ENCODE measurements around the gene RO60. TPM values are rescaled to one million over a fixed set of nuclear protein-coding genes. Genes with fewer than 3 reads are reported as not detected.
"Not testable (repeated sequence)": the region's sequence is repeated elsewhere in the genome, so short reads cannot be mapped to it uniquely, and the experiment has no call there.

RO60 gene
- total RNA-seq, 1 donor = 105 TPM

- Histone ChIP-seq H3K4me3 (ENCODE audit: low read length) (no peak overlapping the region), H3K4me1 (ENCODE audit: insufficient read depth, low read length) (no peaks in the 10 kb centered on the region), H3K9me3 (ENCODE audit: low read depth, low read length) (no peaks in the 10 kb centered on the region), H3K27me3 (ENCODE audit: insufficient read depth, low read length) (no peaks in the 10 kb centered on the region)
Measured at GRCh38 chr1:193042766-193043691, 16.4 kb upstream of the RO60 start.

GRCh38 chr1:193048913-193049312 is 10.5 kb upstream of the RO60 start:
- H3K9me3 ChIP-seq (ENCODE audit: low read depth, low read length); H3K27me3 ChIP-seq (ENCODE audit: insufficient read depth, low read length); H3K4me3 ChIP-seq (ENCODE audit: low read length); H3K4me1 ChIP-seq (ENCODE audit: insufficient read depth, low read length): not testable (repeated sequence)

GRCh38 chr1:193054169-193054675 is 5.2 kb upstream of the RO60 start:
- no peak overlapping the region for H3K4me3 ChIP-seq (ENCODE audit: low read length)
- peaks cover 11% of the 10 kb centered on the region for H3K4me1 ChIP-seq (ENCODE audit: insufficient read depth, low read length)
- no peaks in the 10 kb centered on the region for H3K9me3 ChIP-seq (ENCODE audit: low read depth, low read length)
- H3K27me3 ChIP-seq (ENCODE audit: insufficient read depth, low read length) = no peaks in the 10 kb centered on the region

- peaks cover 23% of the 10 kb centered on the region for H3K4me1 ChIP-seq (ENCODE audit: insufficient read depth, low read length)
- H3K4me3 ChIP-seq (ENCODE audit: low read length) = peak overlapping the region; percentile 91
- H3K9me3 ChIP-seq (ENCODE audit: low read depth, low read length) = no peaks in the 10 kb centered on the region
- H3K27me3 ChIP-seq (ENCODE audit: insufficient read depth, low read length) = no peaks in the 10 kb centered on the region
Measured at GRCh38 chr1:193058529-193059281, 707 bp upstream of the RO60 start.

- Histone ChIP-seq H3K4me1 (ENCODE audit: insufficient read depth, low read length) (peaks cover 23% of the 10 kb centered on the region), H3K4me3 (ENCODE audit: low read length) (peak overlapping the region; percentile 91), H3K9me3 (ENCODE audit: low read depth, low read length) (no peaks in the 10 kb centered on the region), H3K27me3 (ENCODE audit: insufficient read depth, low read length) (no peaks in the 10 kb centered on the region)
Measured at GRCh38 chr1:193060115-193060403, 647 bp downstream of the RO60 start.

GRCh38 chr1:193060406-193060805 is 994 bp downstream of the RO60 start:
- Histone ChIP-seq H3K4me3 (ENCODE audit: low read length) (peak overlapping the region; percentile 91), H3K4me1 (ENCODE audit: insufficient read depth, low read length) (peaks cover 23% of the 10 kb centered on the region), H3K27me3 (ENCODE audit: insufficient read depth, low read length) (no peaks in the 10 kb centered on the region), H3K9me3 (ENCODE audit: low read depth, low read length) (no peaks in the 10 kb centered on the region)

- H3K4me3 ChIP-seq (ENCODE audit: low read length) = no peak overlapping the region
- H3K9me3 ChIP-seq (ENCODE audit: low read depth, low read length) = no peaks in the 10 kb centered on the region
- H3K27me3 ChIP-seq (ENCODE audit: insufficient read depth, low read length) = no peaks in the 10 kb centered on the region
- H3K4me1 ChIP-seq (ENCODE audit: insufficient read depth, low read length) = peaks cover 23% of the 10 kb centered on the region
Measured at GRCh38 chr1:193060938-193061337, 1.5 kb downstream of the RO60 start.

- no peak overlapping the region for H3K4me3 ChIP-seq (ENCODE audit: low read length)
- peaks cover 21% of the 10 kb centered on the region for H3K4me1 ChIP-seq (ENCODE audit: insufficient read depth, low read length)
- H3K9me3 ChIP-seq (ENCODE audit: low read depth, low read length) = no peaks in the 10 kb centered on the region
- no peaks in the 10 kb centered on the region for H3K27me3 ChIP-seq (ENCODE audit: insufficient read depth, low read length)
Measured at GRCh38 chr1:193062698-193063463, 3.5 kb downstream of the RO60 start.

- Histone ChIP-seq H3K4me1 (ENCODE audit: insufficient read depth, low read length) (peaks cover 13% of the 10 kb centered on the region), H3K9me3 (ENCODE audit: low read depth, low read length) (no peaks in the 10 kb centered on the region), H3K4me3 (ENCODE audit: low read length) (no peak overlapping the region), H3K27me3 (ENCODE audit: insufficient read depth, low read length) (no peaks in the 10 kb centered on the region)
Measured at GRCh38 chr1:193065954-193066353, 6.5 kb downstream of the RO60 start.

GRCh38 chr1:193066606-193067005 is 7.2 kb downstream of the RO60 start:
- H3K4me3 ChIP-seq (ENCODE audit: low read length) = no peak overlapping the region
- no peaks in the 10 kb centered on the region for H3K27me3 ChIP-seq (ENCODE audit: insufficient read depth, low read length)
- peaks cover 11% of the 10 kb centered on the region for H3K4me1 ChIP-seq (ENCODE audit: insufficient read depth, low read length)
- H3K9me3 ChIP-seq (ENCODE audit: low read depth, low read length) = no peaks in the 10 kb centered on the region

- Histone ChIP-seq H3K4me1 (ENCODE audit: insufficient read depth, low read length) (peaks cover 10% of the 10 kb centered on the region), H3K9me3 (ENCODE audit: low read depth, low read length) (no peaks in the 10 kb centered on the region)
Measured at GRCh38 chr1:193068013-193068412, 8.6 kb downstream of the RO60 start.

GRCh38 chr1:193069748-193070385 is 10.5 kb downstream of the RO60 start:
- Histone ChIP-seq H3K9me3 (ENCODE audit: low read depth, low read length) (no peaks in the 10 kb centered on the region), H3K27me3 (ENCODE audit: insufficient read depth, low read length) (no peaks in the 10 kb centered on the region), H3K4me3 (ENCODE audit: low read length) (no peak overlapping the region), H3K4me1 (ENCODE audit: insufficient read depth, low read length) (peaks cover 10% of the 10 kb centered on the region)

More at GRCh38 chr1:193068013-193068412, 8.6 kb downstream of the RO60 start:
- Histone ChIP-seq H3K4me3 (ENCODE audit: low read length) (no peak overlapping the region), H3K27me3 (ENCODE audit: insufficient read depth, low read length) (no peaks in the 10 kb centered on the region)

- Histone ChIP-seq H3K4me1 (ENCODE audit: insufficient read depth, low read length) (peaks cover 10% of the 10 kb centered on the region), H3K9me3 (ENCODE audit: low read depth, low read length) (no peaks in the 10 kb centered on the region), H3K4me3 (ENCODE audit: low read length) (no peak overlapping the region), H3K27me3 (ENCODE audit: insufficient read depth, low read length) (no peaks in the 10 kb centered on the region)
Measured at GRCh38 chr1:193070386-193070753, 11.0 kb downstream of the RO60 start.

- Histone ChIP-seq H3K9me3 (ENCODE audit: low read depth, low read length) (no peaks in the 10 kb centered on the region), H3K4me3 (ENCODE audit: low read length) (no peak overlapping the region), H3K4me1 (ENCODE audit: insufficient read depth, low read length) (peaks cover 10% of the 10 kb centered on the region), H3K27me3 (ENCODE audit: insufficient read depth, low read length) (no peaks in the 10 kb centered on the region)
Measured at GRCh38 chr1:193070942-193071341, 11.5 kb downstream of the RO60 start.

Data from mononuclear cell (primary cell).